BE2C (cell line): ENCODE measurements around the gene PRPF40B.

Source experiments
- DNase-seq: peaks from one replicate; pipeline ENCODE4 v3.0.0-alpha.2; 2020
- H3K27me3 ChIP-seq: fragments of 250-450 bp; sonication (Bioruptor Pico); 2 replicates; pipeline ENCODE4 v1.5.1; 2020; ENCODE audit warnings: mild to moderate bottlenecking
- H3K36me3 ChIP-seq: fragments of 250-450 bp; sonication (Bioruptor Pico); 2 replicates; pipeline ENCODE4 v1.5.1; 2020; ENCODE audit warnings: mild to moderate bottlenecking
- H3K4me1 ChIP-seq: fragments of 250-450 bp; sonication (Bioruptor Pico); 2 replicates; pipeline ENCODE4 v1.5.1; 2020
- H3K4me3 ChIP-seq: 2 replicates; pipeline ENCODE4 v1.5.1; 2011; ENCODE audit warnings: low read depth, low read length
- H3K9me3 ChIP-seq: fragments of 250-450 bp; sonication (Bioruptor Pico); 2 replicates; pipeline ENCODE4 v1.5.1; 2020
- TF ChIP-seq, protein P1 (sequence below): IDR thresholded peaks from 2 replicates; pipeline ENCODE4 v1.5.1; 2012; ENCODE audit warnings: mild to moderate bottlenecking, low read depth, low read length

The PRPF40B gene

GRCh38 chr12:49655595-49656236 lies 32.4 kb downstream of the PRPF40B start:
- no peak for DNase-seq
- H3K9me3 ChIP-seq, result no peaks in the 10 kb centered on the region
- H3K4me1 ChIP-seq, result no peaks in the 10 kb centered on the region
- no peak overlapping the region for H3K4me3 ChIP-seq
- H3K36me3 ChIP-seq, result no peaks in the 10 kb centered on the region
- TF ChIP-seq, protein P1, sequence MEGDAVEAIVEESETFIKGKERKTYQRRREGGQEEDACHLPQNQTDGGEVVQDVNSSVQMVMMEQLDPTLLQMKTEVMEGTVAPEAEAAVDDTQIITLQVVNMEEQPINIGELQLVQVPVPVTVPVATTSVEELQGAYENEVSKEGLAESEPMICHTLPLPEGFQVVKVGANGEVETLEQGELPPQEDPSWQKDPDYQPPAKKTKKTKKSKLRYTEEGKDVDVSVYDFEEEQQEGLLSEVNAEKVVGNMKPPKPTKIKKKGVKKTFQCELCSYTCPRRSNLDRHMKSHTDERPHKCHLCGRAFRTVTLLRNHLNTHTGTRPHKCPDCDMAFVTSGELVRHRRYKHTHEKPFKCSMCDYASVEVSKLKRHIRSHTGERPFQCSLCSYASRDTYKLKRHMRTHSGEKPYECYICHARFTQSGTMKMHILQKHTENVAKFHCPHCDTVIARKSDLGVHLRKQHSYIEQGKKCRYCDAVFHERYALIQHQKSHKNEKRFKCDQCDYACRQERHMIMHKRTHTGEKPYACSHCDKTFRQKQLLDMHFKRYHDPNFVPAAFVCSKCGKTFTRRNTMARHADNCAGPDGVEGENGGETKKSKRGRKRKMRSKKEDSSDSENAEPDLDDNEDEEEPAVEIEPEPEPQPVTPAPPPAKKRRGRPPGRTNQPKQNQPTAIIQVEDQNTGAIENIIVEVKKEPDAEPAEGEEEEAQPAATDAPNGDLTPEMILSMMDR, result no peak
- no peaks in the 10 kb centered on the region for H3K27me3 ChIP-seq

- H3K4me1 ChIP-seq, result peaks cover 8% of the 10 kb centered on the region
- DNase-seq, result no peak
- H3K4me3 ChIP-seq, result no peak overlapping the region
- H3K27me3 ChIP-seq, result no peaks in the 10 kb centered on the region
- TF ChIP-seq, protein P1, result no peak
- no peaks in the 10 kb centered on the region for H3K36me3 ChIP-seq
- no peaks in the 10 kb centered on the region for H3K9me3 ChIP-seq
These were observed 34.9 kb downstream of the PRPF40B start for GRCh38 chr12:49658276-49658675.

- peaks cover 11% of the 10 kb centered on the region for H3K4me1 ChIP-seq
- H3K9me3 ChIP-seq, result no peaks in the 10 kb centered on the region
- no peak for DNase-seq
- H3K36me3 ChIP-seq, result no peaks in the 10 kb centered on the region
- no peak overlapping the region for H3K4me3 ChIP-seq
- no peaks in the 10 kb centered on the region for H3K27me3 ChIP-seq
- TF ChIP-seq, protein P1, result no peak
These were observed 36.4 kb downstream of the PRPF40B start for GRCh38 chr12:49659753-49660152.

DNA sequence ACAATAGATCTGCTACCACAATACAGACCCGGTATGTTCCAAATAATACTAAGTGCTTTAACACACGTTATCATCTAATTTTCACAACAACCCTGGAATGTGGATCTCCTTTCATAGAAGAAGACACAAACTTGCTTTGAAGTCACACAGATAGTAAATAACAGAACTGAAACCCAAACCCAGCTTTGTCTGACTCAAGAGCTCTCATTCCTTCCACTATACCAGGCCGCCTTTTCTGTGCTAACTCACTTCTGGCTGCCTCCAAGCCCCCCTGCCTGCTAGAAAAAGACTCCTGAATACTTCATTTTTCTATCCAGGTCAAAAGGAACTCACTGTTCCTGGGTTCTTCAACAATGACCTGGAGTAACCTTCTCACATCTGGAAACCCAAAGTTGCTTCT lies 37.8 kb downstream of the PRPF40B start:
- DNase-seq, result no peak
- TF ChIP-seq, protein P1, result no peak
- no peak overlapping the region for H3K4me3 ChIP-seq
- no peaks in the 10 kb centered on the region for H3K27me3 ChIP-seq
- H3K36me3 ChIP-seq, result no peaks in the 10 kb centered on the region
- H3K9me3 ChIP-seq, result no peaks in the 10 kb centered on the region
- H3K4me1 ChIP-seq, result peaks cover 11% of the 10 kb centered on the region

- H3K9me3 ChIP-seq, result no peaks in the 10 kb centered on the region
- peaks cover 11% of the 10 kb centered on the region for H3K4me1 ChIP-seq
- no peak for DNase-seq
- H3K36me3 ChIP-seq, result no peaks in the 10 kb centered on the region
- H3K27me3 ChIP-seq, result no peaks in the 10 kb centered on the region
- TF ChIP-seq, protein P1, result no peak
- H3K4me3 ChIP-seq, result no peak overlapping the region
These were observed 38.4 kb downstream of the PRPF40B start for GRCh38 chr12:49661746-49662145.

DNA sequence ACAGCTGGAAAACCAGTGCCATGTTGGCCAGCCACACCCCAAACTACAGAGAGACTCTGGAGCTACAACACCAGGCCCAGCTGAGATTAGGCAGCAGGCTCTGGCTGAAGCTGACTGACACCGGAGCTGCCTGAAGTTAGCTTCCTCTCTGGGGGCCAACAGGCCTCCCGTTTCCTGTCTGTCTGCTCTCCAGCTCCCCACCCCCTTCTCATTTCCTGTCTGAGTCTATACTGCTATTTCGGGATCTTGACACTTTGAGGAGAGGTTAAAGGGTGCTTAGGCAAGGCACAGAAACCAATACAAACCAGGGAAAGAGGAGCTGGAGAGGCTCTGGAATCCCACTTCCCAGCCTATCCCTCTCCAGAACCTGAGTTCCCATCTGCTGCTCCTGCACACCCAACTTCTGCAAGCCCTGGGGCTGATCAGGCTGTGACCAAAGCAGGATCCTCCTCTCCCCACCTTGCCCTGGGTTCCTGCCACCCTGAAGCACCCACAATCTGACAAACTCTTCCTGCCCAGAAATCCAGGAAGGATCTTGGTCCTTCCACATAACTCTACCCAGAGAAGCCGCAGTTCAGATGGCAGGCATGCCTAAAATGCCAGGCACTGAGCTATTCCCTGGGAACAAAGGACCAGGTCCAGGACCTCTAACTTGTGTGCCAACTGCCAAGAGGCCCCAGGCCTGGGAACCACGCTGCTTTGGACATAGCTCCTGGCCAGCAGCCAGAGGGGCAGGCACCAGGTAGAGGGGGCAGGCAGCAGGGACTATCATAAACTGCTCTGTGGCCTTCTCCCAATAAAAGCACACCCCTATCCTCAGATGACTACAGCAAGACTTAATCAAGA lies 39.9 kb downstream of the PRPF40B start:
- peaks cover 11% of the 10 kb centered on the region for H3K4me1 ChIP-seq
- peak; percentile 59 for DNase-seq
- TF ChIP-seq, protein P1, result no peak

More for the DNA sequence above, 39.9 kb downstream of the PRPF40B start:
- Histone ChIP-seq H3K9me3 (no peaks in the 10 kb centered on the region), H3K4me3 (no peak overlapping the region), H3K27me3 (no peaks in the 10 kb centered on the region), H3K36me3 (no peaks in the 10 kb centered on the region)
